H1 (cell line): Measurements from ENCODE around the gene PSME1. TPM values are rescaled to one million over a fixed set of nuclear protein-coding genes. Genes with fewer than 3 reads are reported as not detected.

Experiments
- CTCF ChIA-PET: fragments of 300-600 bp; sonication (Branson Sonifier 250); formaldehyde crosslinking; loops from one replicate; lab custom pipeline; 2021; ENCODE audit not compliant: partially characterized antibody; lab: Charles Lee
- POLR2A ChIA-PET: fragments of 300-600 bp; sonication (Branson Sonifier 250); formaldehyde crosslinking; loops from one replicate; lab custom pipeline; 2021; ENCODE audit warnings: inconsistent platforms; ENCODE audit not compliant: partially characterized antibody; lab: Charles Lee
- DNase-seq, 2 experiments: peaks; one replicate each; pipeline versions ENCODE4 v3.0.0 to v3.0.0-alpha.2; 2010 to 2022; ENCODE audit warnings: low spot score in 2 of 2, low read depth in 1 of 2, mixed read lengths in 1 of 2
- FAIRE-seq: peaks from 2 replicates; lab custom pipeline; 2011; peaks lifted over from hg19 to GRCh38; lab: Jason Lieb, UNC
- H2AFZ ChIP-seq: 2 replicates; pipeline ENCODE4 v1.8.1; 2012; ENCODE audit warnings: low read length, inconsistent platforms
- H2AK5ac ChIP-seq: 2 replicates; pipeline ENCODE4 v1.6.1; 2013; ENCODE audit warnings: low read depth, low read length
- H2BK120ac ChIP-seq: replicated peaks from 2 replicates; pipeline ENCODE3; 2013; ENCODE audit warnings: low read depth, low read length, inconsistent platforms
- H2BK12ac ChIP-seq: 2 replicates; pipeline ENCODE4 v1.6.1; 2013; ENCODE audit warnings: low read depth, low read length
- H2BK15ac ChIP-seq: 2 replicates; pipeline ENCODE4 v1.6.1; 2013; ENCODE audit warnings: low read length
- H2BK20ac ChIP-seq: 2 replicates; pipeline ENCODE4 v1.6.1; 2013; ENCODE audit warnings: low read length
- H2BK5ac ChIP-seq: 2 replicates; pipeline ENCODE4 v1.6.1; 2013; ENCODE audit warnings: low read depth, low read length
- H3K14ac ChIP-seq: 2 replicates; pipeline ENCODE4 v1.6.1; 2013; ENCODE audit warnings: inconsistent platforms; ENCODE audit not compliant: insufficient read length
- H3K18ac ChIP-seq: 2 replicates; pipeline ENCODE4 v1.6.1; 2013; ENCODE audit warnings: low read length; ENCODE audit errors: extremely low read depth
- H3K23ac ChIP-seq: 2 replicates; pipeline ENCODE4 v1.6.1; 2013; ENCODE audit warnings: inconsistent platforms; ENCODE audit not compliant: insufficient read length
- H3K23me2 ChIP-seq: 2 replicates; pipeline ENCODE4 v1.6.1; 2013; ENCODE audit warnings: low read depth, low read length
- H3K27ac ChIP-seq: 2 replicates; pipeline ENCODE4 v1.6.1; 2011; ENCODE audit warnings: low read depth, low read length, inconsistent platforms
- H3K27me3 ChIP-seq, 4 experiments: replicated peaks in 1 of 4; 1 replicate in 1 of 4; 2 replicates in 3 of 4; pipeline versions ENCODE4 v1.6.1 to v1.8.1; 2011 to 2013; ENCODE audit warnings: low read length in 3 of 4, mild to moderate bottlenecking in 3 of 4, inconsistent platforms in 2 of 4, mixed read lengths in 2 of 4, moderate library complexity in 1 of 4; ENCODE audit not compliant: control insufficient read depth in 3 of 4, insufficient read depth in 3 of 4; ENCODE audit errors: extremely low read depth in 1 of 4
- H3K36me3 ChIP-seq, 4 experiments: 2 replicates each; pipeline versions ENCODE4 v1.6.1 to v1.8.1; 2011 to 2013; ENCODE audit warnings: mild to moderate bottlenecking in 4 of 4, low read length in 3 of 4, moderate library complexity in 2 of 4, control low read depth in 1 of 4, inconsistent platforms in 1 of 4; ENCODE audit not compliant: insufficient read depth in 4 of 4, control insufficient read depth in 2 of 4
- H3K4ac ChIP-seq: replicated peaks from 2 replicates; pipeline ENCODE3; 2013; ENCODE audit warnings: low read length, low read depth, mixed read lengths, inconsistent platforms; ENCODE audit not compliant: insufficient read length
- H3K4me1 ChIP-seq, 4 experiments: replicated peaks in 1 of 4; 1 replicate in 1 of 4; 2 replicates in 3 of 4; pipeline versions ENCODE4 v1.6.1 to v1.8.1; 2011 to 2013; ENCODE audit warnings: low read length in 3 of 4, inconsistent platforms in 2 of 4, mixed read lengths in 1 of 4; ENCODE audit not compliant: insufficient read depth in 4 of 4, control insufficient read depth in 3 of 4
- H3K4me2 ChIP-seq, 2 experiments: 2 replicates each; pipeline versions ENCODE4 v1.6.1 to v1.8.1; 2011 to 2013; ENCODE audit warnings: low read depth in 2 of 2, low read length in 2 of 2, control low read depth in 1 of 2, inconsistent platforms in 1 of 2, mild to moderate bottlenecking in 1 of 2; ENCODE audit not compliant: insufficient read depth in 1 of 2
- H3K4me3 ChIP-seq, 4 experiments: fragments of 200-600, 300-600 bp in 1 of 4; sonication (generic), shearing (Covaris generic), sonication (Bioruptor Twin) in 1 of 4; 2 replicates each; pipeline versions ENCODE4 v1.5.1 to v1.8.1; 2011 to 2016; ENCODE audit warnings: low read length in 4 of 4, low read depth in 3 of 4, control low read depth in 2 of 4, inconsistent platforms in 2 of 4, mild to moderate bottlenecking in 2 of 4, mixed read lengths in 1 of 4, moderate library complexity in 1 of 4; ENCODE audit not compliant: insufficient read depth in 2 of 4; ENCODE audit errors: extremely low read depth in 1 of 4
- H3K56ac ChIP-seq: replicated peaks from 2 replicates; pipeline ENCODE3; 2013; ENCODE audit warnings: low read depth, mild to moderate bottlenecking, mixed read lengths, low read length, inconsistent platforms; ENCODE audit not compliant: insufficient read length
- H3K79me1 ChIP-seq: 2 replicates; pipeline ENCODE4 v1.6.1; 2013; ENCODE audit warnings: low read depth, low read length, control low read depth
- H3K79me2 ChIP-seq, 2 experiments: 2 replicates each; pipeline versions ENCODE4 v1.6.1 to v1.8.1; 2012 to 2013; ENCODE audit warnings: low read length in 2 of 2, mild to moderate bottlenecking in 2 of 2, inconsistent platforms in 1 of 2; ENCODE audit not compliant: insufficient read depth in 2 of 2, control insufficient read depth in 1 of 2
- H3K9ac ChIP-seq, 4 experiments: replicated peaks in 1 of 4; 1 replicate in 1 of 4; 2 replicates in 3 of 4; pipeline versions ENCODE4 v1.6.1 to v1.8.1; 2011 to 2013; ENCODE audit warnings: low read depth in 3 of 4, low read length in 3 of 4, control low read depth in 2 of 4, mild to moderate bottlenecking in 2 of 4, moderate library complexity in 2 of 4, inconsistent platforms in 1 of 4; ENCODE audit errors: extremely low read depth in 1 of 4
- H3K9me3 ChIP-seq, 2 experiments: 2 replicates each; pipeline versions ENCODE4 v1.6.1 to v1.8.1; 2012 to 2013; ENCODE audit warnings: mild to moderate bottlenecking in 2 of 2, moderate library complexity in 2 of 2, control low read depth in 1 of 2, inconsistent platforms in 1 of 2, low read depth in 1 of 2, low read length in 1 of 2, mixed read lengths in 1 of 2; ENCODE audit not compliant: insufficient read depth in 2 of 2
- H4K20me1 ChIP-seq, 2 experiments: replicated peaks in 1 of 2; 2 replicates each; pipeline versions ENCODE3 to v1.8.1; 2011 to 2013; ENCODE audit warnings: inconsistent platforms in 2 of 2, low read length in 2 of 2, mild to moderate bottlenecking in 1 of 2; ENCODE audit not compliant: insufficient read depth in 2 of 2, control insufficient read depth in 1 of 2
- H4K5ac ChIP-seq: 2 replicates; pipeline ENCODE4 v1.6.1; 2013; ENCODE audit warnings: low read length, low read depth, mixed read lengths, inconsistent platforms; ENCODE audit not compliant: insufficient read length
- H4K8ac ChIP-seq: 2 replicates; pipeline ENCODE4 v1.8.0; 2013; ENCODE audit warnings: mild to moderate bottlenecking, moderate library complexity, low read length, inconsistent platforms; ENCODE audit not compliant: insufficient read depth; ENCODE audit errors: extremely low read depth
- H4K91ac ChIP-seq: replicated peaks from 2 replicates; pipeline ENCODE3; 2013; ENCODE audit warnings: low read length, mixed read lengths, inconsistent platforms; ENCODE audit not compliant: insufficient read length
- ATF3 ChIP-seq: IDR thresholded peaks from 2 replicates; pipeline ENCODE4 v1.6.1; 2011; ENCODE audit warnings: low read depth, mild to moderate bottlenecking, low read length; ENCODE audit not compliant: insufficient read depth
- CBX5 ChIP-seq: fragments of 300-800, 300-1000 bp; sonication (generic); IDR thresholded peaks from 2 replicates; pipeline ENCODE4 v1.7.1; 2016; ENCODE audit warnings: antibody characterized with exemption, low read length, low read depth
- CTBP2 ChIP-seq: IDR thresholded peaks from 2 replicates; pipeline ENCODE4 v1.7.0; 2011; ENCODE audit warnings: borderline replicate concordance, mild to moderate bottlenecking, moderate library complexity, mixed read lengths, low read length; ENCODE audit not compliant: insufficient read depth, insufficient read length
- EGR1 ChIP-seq: IDR thresholded peaks from 2 replicates; pipeline ENCODE4 v1.6.1; 2011; ENCODE audit warnings: low read depth, low read length, borderline replicate concordance
- HDAC2 ChIP-seq, 2 experiments: fragments of 300-600 bp in 1 of 2; sonication (generic) in 1 of 2; IDR thresholded peaks; 2 replicates each; pipeline ENCODE4 v1.6.1; 2011 to 2012; ENCODE audit warnings: low read depth in 2 of 2, low read length in 2 of 2, mild to moderate bottlenecking in 2 of 2, moderate library complexity in 2 of 2, borderline replicate concordance in 1 of 2, inconsistent platforms in 1 of 2
- KDM5A ChIP-seq: fragments of 200-600 bp; IDR thresholded peaks from 2 replicates; pipeline ENCODE4 v1.7.1; 2012; ENCODE audit warnings: mild to moderate bottlenecking, low read length, inconsistent platforms, mixed read lengths
- RBBP5 ChIP-seq: IDR thresholded peaks from 2 replicates; pipeline ENCODE4 v1.7.1; 2012; ENCODE audit warnings: low read depth, mild to moderate bottlenecking, inconsistent platforms, low read length, moderate library complexity, borderline replicate concordance
- SP4 ChIP-seq: IDR thresholded peaks from 2 replicates; pipeline ENCODE4 v1.6.1; 2012; ENCODE audit warnings: low read length, inconsistent platforms
- YY1 ChIP-seq: IDR thresholded peaks from 2 replicates; pipeline ENCODE4 v1.6.1; 2011; ENCODE audit warnings: low read depth, mild to moderate bottlenecking, low read length
- WGBS, 2 experiments: shearing (Covaris generic) in 1 of 2; methylation state at CpG; one replicate each; pipeline versions ENCODE4 v1.1.6 to v1.1.7; 2013 to 2015; ENCODE audit warnings: low lambda C conversion rate in 2 of 2, mixed read lengths in 2 of 2, inconsistent platforms in 1 of 2, low coverage in 1 of 2, missing lambda C conversion rate in 1 of 2; ENCODE audit not compliant: insufficient replicate concordance in 2 of 2, insufficient coverage in 1 of 2, insufficient read length in 1 of 2; ENCODE audit errors: extremely low coverage in 1 of 2, missing lambda C conversion rate in 1 of 2; 5-methylcytosine and 5-hydroxymethylcytosine counted together
- polyA plus RNA-seq, 7 experiments: library from polyadenylated mRNA; depleted of rRNA in 3 of 7; stranded (reverse) in 5 of 7; unstranded in 2 of 7; fragments of >200 nt in 5 of 7; fragments of 200-250 nt in 2 of 7; gene quantifications; 1 replicate in 5 of 7; 2 replicates in 1 of 7; 4 replicates in 1 of 7; pipeline versions ENCODE4 v1.2.1 to v1.2.3, GENCODE V29; 2011 to 2013; ENCODE audit warnings: missing spikeins in 2 of 7, mixed read lengths in 2 of 7
- total RNA-seq: library from RNA; stranded (reverse); fragmentation: NEBNext Ultra II Directional; extraction: Animal tissue kit (Norgen Biotek cat#: 25700); gene quantifications from 2 replicates; pipeline ENCODE4 v1.2.1, GENCODE V29; 2021

PSME1 gene
- total and polyA plus RNA-seq, 2 of the 8 experiments (the other 6 are each of a cell fraction or from before 2014, with no cell fraction given), result 74.9 to 85.9 TPM

- Histone ChIP-seq H2BK20ac (no peak overlapping the region), H3K23me2 (peaks cover 5% of the 10 kb centered on the region), H3K27ac (no peak overlapping the region), H4K91ac (no peak overlapping the region), H2AFZ (no peak overlapping the region), H3K79me2 (peaks cover 0 to 13% of the 10 kb centered on the region in 2 experiments; a peak in 2 of 4 replicates), H3K23ac (no peak overlapping the region), H3K14ac (no peak overlapping the region), H2BK5ac (no peak overlapping the region), H2BK120ac (no peak overlapping the region), H3K36me3 (peaks cover 20 to 75% (median 61%) of the 10 kb centered on the region in 4 experiments; a peak in 7 of 8 replicates), H3K9ac (no peak overlapping the region), H3K79me1 (peaks cover 14% of the 10 kb centered on the region), H2BK12ac (no peak overlapping the region), H3K18ac (no peak overlapping the region), H4K20me1 (peaks cover 2 to 25% of the 10 kb centered on the region in 2 experiments), H4K8ac (no peak overlapping the region), H3K4me2 (no peak overlapping the region), H3K4me1 (peaks cover 0 to 7% (median 4%) of the 10 kb centered on the region in 4 experiments; a peak in 6 of 7 replicates), H3K56ac (no peak overlapping the region), H3K4ac (no peak overlapping the region), H3K4me3 (no peak overlapping the region), H2AK5ac (no peak overlapping the region), H3K27me3 (no peaks in the 10 kb centered on the region), H4K5ac (no peak overlapping the region), H2BK15ac (no peak overlapping the region), H3K9me3 (no peaks in the 10 kb centered on the region)
- CTCF ChIA-PET, result interaction anchor here (0.6 to 1.5 kb wide), 3 partner anchors 11 to 1632 kb away, joined by 3 to 8 read pairs (median 3); partner anchors contain the start of gene IRF9
- POLR2A ChIA-PET, result interaction anchor here (0.6 to 9.3 kb wide), 8 partner anchors 9 to 43 kb away, joined by 3 to 158 read pairs (median 6); partner anchors contain the start of genes EMC9, IRF9, MDP1 and REC8
- 95% methylated on average over 15 of the region's 19 CpGs; no CpG with 5 or more reads in 1 of the 2 experiments for WGBS, 2 experiments
- FAIRE-seq, result no peak
- DNase-seq, result no peak
- TF ChIP-seq HDAC2 (IDR thresholded peaks at IDR 0.05; ENCODE audit: borderline replicate concordance in 1 of 2, low read depth in 2 of 2, low read length in 2 of 2) (no peak), ATF3 (no peak), YY1 (no peak), CBX5 (no peak), SP4 (no peak), RBBP5 (no peak), CTBP2 (no peak), EGR1 (no peak), KDM5A (no peak)
These were observed 48.3 kb downstream of the PSME1 start for GRCh38 chr14:24184104-24184970.
